Ascending aorta (tissue), 2 donors: ENCODE data around the gene SIGMAR1. TPM values are rescaled to one million over a fixed set of nuclear protein-coding genes. Genes with fewer than 3 reads are reported as not detected.
A peak's percentile ranks its signal among the peaks of the same experiment; 100 is the strongest.

Experiments used
- DNase-seq, 2 donors: peaks; one replicate each; pipeline ENCODE4 v3.0.0-alpha.2; 2019; ENCODE audit warnings: low spot score in 2 of 2
- H3K27ac ChIP-seq, 2 donors: fragments of 200-600 bp; sonication (generic); one replicate each; pipeline ENCODE4 v1.5.1; 2016 to 2017; ENCODE audit warnings: mild to moderate bottlenecking in 1 of 2
- H3K27me3 ChIP-seq: fragments of 200-600 bp; sonication (generic); one replicate; pipeline ENCODE4 v1.5.1; 2017
- H3K36me3 ChIP-seq, 2 donors: fragments of 200-600 bp; sonication (generic); one replicate each; pipeline ENCODE4 v1.5.1; 2016
- H3K4me1 ChIP-seq, 2 donors: fragments of 200-600 bp; sonication (generic); one replicate each; pipeline ENCODE4 v1.5.1; 2016 to 2017; ENCODE audit warnings: mild to moderate bottlenecking in 1 of 2
- H3K4me3 ChIP-seq, 2 donors: fragments of 200-600 bp; sonication (generic); one replicate each; pipeline ENCODE4 v1.5.1; 2016 to 2017; ENCODE audit warnings: mild to moderate bottlenecking in 1 of 2
- H3K9me3 ChIP-seq, 2 donors: fragments of 200-600 bp; sonication (generic); one replicate each; pipeline ENCODE4 v1.5.1; 2016
- intact Hi-C: fragments of 100-400 bp; cut with DNase I; formaldehyde crosslinking; loops from one replicate; pipeline ENCODE4 v1.15.1; 2023
- total RNA-seq: library from RNA; depleted of rRNA; stranded (reverse); fragments of >200 nt; gene quantifications from one replicate; pipeline ENCODE4 v1.1.0, GENCODE V29; 2016
- TF ChIP-seq, protein P1 (sequence below), 3 experiments: fragments of 200-600 bp in 2 of 3; fragments of 450-650 bp in 1 of 3; sonication (generic) in 2 of 3; IDR thresholded peaks; one replicate each; pipeline ENCODE4 v1.5.1; 2016 to 2019; ENCODE audit warnings: antibody characterized with exemption in 3 of 3, mild to moderate bottlenecking in 1 of 3, moderate library complexity in 1 of 3

Gene SIGMAR1
- total RNA-seq, 1 donor from 2014 or later: 61.3 TPM

- intact Hi-C loops: loop anchor here (5.0 to 10.0 kb wide), 2 partner anchors 50 to 452 kb away; partner anchors contain the start of genes ATOSB and RPP25L
Measured at GRCh38 chr9:34662526-34663302, 25.1 kb upstream of the SIGMAR1 start, which contains the start of gene CCL27. TSS of gene CCL27 (minus strand) at chr9:34662657. CDS start at chr9:34662633, 24 bp downstream.

DNA sequence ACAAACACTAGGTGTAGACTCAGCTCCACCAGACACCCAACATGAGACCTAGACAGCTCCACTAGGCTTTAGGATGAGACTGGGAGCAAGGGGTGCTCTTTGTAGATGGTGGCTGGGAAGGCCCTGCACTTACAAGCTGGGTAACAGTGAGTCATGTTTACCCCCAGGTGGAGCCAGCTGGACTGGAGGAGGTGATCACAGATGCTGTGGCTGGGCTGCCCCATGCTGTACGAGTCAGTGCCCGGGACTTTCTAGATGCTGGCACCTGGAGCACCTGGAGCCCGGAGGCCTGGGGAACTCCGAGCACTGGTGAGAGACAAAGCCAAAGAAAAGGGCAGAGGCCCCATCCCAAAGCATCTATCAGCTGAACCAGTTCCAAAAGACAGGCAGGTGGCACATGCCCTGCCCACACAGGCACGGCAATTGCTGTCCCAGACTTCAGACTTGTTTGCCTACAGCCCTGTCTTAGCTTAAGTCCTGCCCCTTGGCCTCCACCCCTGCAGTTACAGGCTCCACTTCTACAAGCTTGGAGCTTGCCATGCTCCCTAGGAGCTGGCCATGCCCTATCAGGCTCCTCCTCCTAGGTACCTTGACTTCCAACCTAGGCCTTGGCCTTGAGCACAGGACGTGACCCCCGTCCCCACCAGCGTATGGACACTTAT, 22.1 kb upstream of the SIGMAR1 start:
- H3K9me3 ChIP-seq: no peaks in the 10 kb centered on the region
- intact Hi-C loops: loop anchor here (5.0 to 10.0 kb wide), 3 partner anchors 47 to 455 kb away; partner anchors contain the start of genes ATOSB, FANCG, RPP25L and VCP
- H3K4me3 ChIP-seq: no peak overlapping the region
- DNase-seq: no peak
- peaks cover 9 to 18% of the 10 kb centered on the region in 2 donors for H3K4me1 ChIP-seq
- H3K27ac ChIP-seq: no peak overlapping the region
- TF ChIP-seq, protein P1, sequence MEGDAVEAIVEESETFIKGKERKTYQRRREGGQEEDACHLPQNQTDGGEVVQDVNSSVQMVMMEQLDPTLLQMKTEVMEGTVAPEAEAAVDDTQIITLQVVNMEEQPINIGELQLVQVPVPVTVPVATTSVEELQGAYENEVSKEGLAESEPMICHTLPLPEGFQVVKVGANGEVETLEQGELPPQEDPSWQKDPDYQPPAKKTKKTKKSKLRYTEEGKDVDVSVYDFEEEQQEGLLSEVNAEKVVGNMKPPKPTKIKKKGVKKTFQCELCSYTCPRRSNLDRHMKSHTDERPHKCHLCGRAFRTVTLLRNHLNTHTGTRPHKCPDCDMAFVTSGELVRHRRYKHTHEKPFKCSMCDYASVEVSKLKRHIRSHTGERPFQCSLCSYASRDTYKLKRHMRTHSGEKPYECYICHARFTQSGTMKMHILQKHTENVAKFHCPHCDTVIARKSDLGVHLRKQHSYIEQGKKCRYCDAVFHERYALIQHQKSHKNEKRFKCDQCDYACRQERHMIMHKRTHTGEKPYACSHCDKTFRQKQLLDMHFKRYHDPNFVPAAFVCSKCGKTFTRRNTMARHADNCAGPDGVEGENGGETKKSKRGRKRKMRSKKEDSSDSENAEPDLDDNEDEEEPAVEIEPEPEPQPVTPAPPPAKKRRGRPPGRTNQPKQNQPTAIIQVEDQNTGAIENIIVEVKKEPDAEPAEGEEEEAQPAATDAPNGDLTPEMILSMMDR (IDR thresholded peaks at IDR 0.05): no peak
- H3K36me3 ChIP-seq: peaks cover 28 to 38% of the 10 kb centered on the region in 2 donors
- H3K27me3 ChIP-seq: no peaks in the 10 kb centered on the region

More at GRCh38 chr9:34662526-34663302, 25.1 kb upstream of the SIGMAR1 start, which contains the start of gene CCL27:
- no peak within 1 kb of the TSS for H3K4me3 ChIP-seq
- H3K9me3 ChIP-seq: no peaks in the 10 kb centered on the region
- H3K4me1 ChIP-seq: peaks cover 5 to 14% of the 10 kb centered on the region in 2 donors
- H3K36me3 ChIP-seq: peaks cover 28 to 34% of the 10 kb centered on the region in 2 donors
- peak within 1 kb of the TSS; percentile 99 to 100 for H3K27ac ChIP-seq
- H3K27me3 ChIP-seq: no peaks in the 10 kb centered on the region
- no peak for DNase-seq
- TF ChIP-seq, protein P1 (IDR thresholded peaks at IDR 0.05): no peak

- DNase-seq: no peak
- intact Hi-C loops: loop anchor here (10.0 kb wide), 1 partner anchor 416 kb away; the partner anchor contains the start of genes FANCG and VCP
- TF ChIP-seq, protein P1 (IDR thresholded peaks at IDR 0.05): no peak
Measured at GRCh38 chr9:34658461-34658860, 20.9 kb upstream of the SIGMAR1 start.

DNA sequence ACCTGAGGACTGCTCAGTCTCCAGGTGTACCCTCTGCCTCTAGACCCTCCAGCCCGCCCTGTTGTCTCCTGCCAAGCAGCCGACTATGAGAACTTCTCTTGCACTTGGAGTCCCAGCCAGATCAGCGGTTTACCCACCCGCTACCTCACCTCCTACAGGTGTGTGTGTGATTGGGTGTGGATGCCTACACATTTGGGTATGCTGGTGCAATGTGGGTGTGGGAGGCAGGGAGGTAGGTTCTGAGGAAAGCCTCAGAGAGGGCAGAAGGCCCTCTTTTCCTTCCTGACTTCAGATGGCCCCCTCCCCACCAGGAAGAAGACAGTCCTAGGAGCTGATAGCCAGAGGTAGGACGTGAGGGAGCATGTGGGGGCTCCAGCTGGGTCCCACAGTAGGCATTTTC, 19.4 kb upstream of the SIGMAR1 start:
- intact Hi-C loops: loop anchor here (10.0 kb wide), 1 partner anchor 418 kb away; the partner anchor contains the start of genes FANCG and VCP
- no peak overlapping the region for H3K27ac ChIP-seq
- TF ChIP-seq, protein P1 (IDR thresholded peaks at IDR 0.05): no peak

More at GRCh38 chr9:34658461-34658860, 20.9 kb upstream of the SIGMAR1 start:
- peaks cover 11 to 25% of the 10 kb centered on the region in 2 donors for H3K4me1 ChIP-seq
- H3K27me3 ChIP-seq: no peaks in the 10 kb centered on the region
- H3K9me3 ChIP-seq: no peaks in the 10 kb centered on the region
- H3K4me3 ChIP-seq: no peak overlapping the region
- peaks cover 28 to 38% of the 10 kb centered on the region in 2 donors for H3K36me3 ChIP-seq
- H3K27ac ChIP-seq: no peak overlapping the region

DNA sequence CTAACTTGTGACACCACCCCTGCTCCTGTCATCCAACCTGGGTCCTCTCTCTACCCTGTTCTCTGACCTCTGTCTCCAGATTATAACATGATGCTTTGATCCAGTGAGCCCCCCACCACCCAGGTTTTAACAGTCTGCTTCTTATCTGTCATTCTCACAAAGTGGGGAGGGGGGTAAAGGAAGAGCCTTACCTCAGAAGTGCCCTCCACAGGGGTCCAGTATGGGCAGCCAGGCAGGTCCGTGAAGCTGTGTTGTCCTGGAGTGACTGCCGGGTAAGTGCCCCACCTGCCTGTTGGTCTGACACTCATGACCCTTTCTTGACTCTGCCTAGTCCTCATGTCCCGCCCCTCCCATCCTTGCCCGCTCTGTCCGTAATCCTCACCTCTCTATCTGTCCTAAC, 17.8 kb upstream of the SIGMAR1 start:
- intact Hi-C loops: loop anchor here (10.0 kb wide), 1 partner anchor 419 kb away; the partner anchor contains the start of genes FANCG and VCP
- peaks cover 22 to 49% of the 10 kb centered on the region in 2 donors for H3K4me1 ChIP-seq
- H3K27ac ChIP-seq: peak overlapping the region; percentile 89 to 96

More for the DNA sequence above, 19.4 kb upstream of the SIGMAR1 start:
- no peak overlapping the region for H3K4me3 ChIP-seq
- peaks cover 22 to 38% of the 10 kb centered on the region in 2 donors for H3K4me1 ChIP-seq
- no peaks in the 10 kb centered on the region for H3K27me3 ChIP-seq
- H3K9me3 ChIP-seq: no peaks in the 10 kb centered on the region
- H3K36me3 ChIP-seq: peaks cover 27 to 30% of the 10 kb centered on the region in 2 donors
- DNase-seq: no peak

More for the DNA sequence above, 17.8 kb upstream of the SIGMAR1 start:
- H3K4me3 ChIP-seq: no peak overlapping the region
- H3K36me3 ChIP-seq: peaks cover 15 to 17% of the 10 kb centered on the region in 2 donors
- no peak for DNase-seq
- TF ChIP-seq, protein P1 (IDR thresholded peaks at IDR 0.05): no peak
- no peaks in the 10 kb centered on the region for H3K9me3 ChIP-seq
- no peaks in the 10 kb centered on the region for H3K27me3 ChIP-seq
